HL-60 (cell line): ENCODE results near the gene PITPNM3.

Experiments used
- DNase-seq, 2 experiments: peaks; one replicate each; pipeline ENCODE4 v3.0.0-alpha.2; 2010 to 2020; ENCODE audit warnings: low read depth in 1 of 2, low spot score in 1 of 2
- H3K27ac ChIP-seq: fragments of 250-450 bp; sonication (Bioruptor Pico); replicated peaks from 2 replicates; pipeline ENCODE4 v1.5.1; 2020; ENCODE audit warnings: mild to moderate bottlenecking, moderate library complexity
- H3K27me3 ChIP-seq: fragments of 250-450 bp; sonication (Bioruptor Pico); 2 replicates; pipeline ENCODE4 v1.5.1; 2021; ENCODE audit warnings: mild to moderate bottlenecking, moderate library complexity; ENCODE audit not compliant: insufficient read depth, poor library complexity, severe bottlenecking
- H3K4me3 ChIP-seq: replicated peaks from 2 replicates; pipeline ENCODE4 v1.5.1; 2011; ENCODE audit warnings: mild to moderate bottlenecking, control low read depth, low read length; ENCODE audit not compliant: insufficient read depth
- CTCF ChIP-seq: IDR thresholded peaks from one replicate; pipeline ENCODE4 v1.5.1; 2011; ENCODE audit warnings: low read length, control low read depth, inconsistent platforms; ENCODE audit not compliant: insufficient read depth
- GABPA ChIP-seq: IDR thresholded peaks from 2 replicates; pipeline ENCODE4 v1.6.1; 2012; ENCODE audit warnings: low read depth
- POLR2AphosphoS5 ChIP-seq: IDR thresholded peaks from 2 replicates; pipeline ENCODE4 v1.6.1; 2012; ENCODE audit warnings: low read depth
- REST ChIP-seq: IDR thresholded peaks from 2 replicates; pipeline ENCODE4 v1.6.1; 2012; ENCODE audit warnings: low read depth; ENCODE audit not compliant: insufficient replicate concordance
- SPI1 ChIP-seq: IDR thresholded peaks from 2 replicates; pipeline ENCODE4 v1.6.1; 2012; ENCODE audit warnings: low read depth, mild to moderate bottlenecking, borderline replicate concordance

The PITPNM3 gene

GRCh38 chr17:6554871-6555330 lies 1.5 kb downstream of the PITPNM3 start:
- Histone ChIP-seq H3K4me3 (no peak overlapping the region), H3K27me3 (peaks cover 4% of the 10 kb centered on the region), H3K27ac (no peak overlapping the region)
- TF ChIP-seq REST (no peak), SPI1 (no peak), POLR2AphosphoS5 (no peak), GABPA (no peak), CTCF (no peak)
- no peak for DNase-seq

- TF ChIP-seq CTCF, result no peak
- no peak for TF ChIP-seq REST
- TF ChIP-seq SPI1, result no peak
- no peak for TF ChIP-seq GABPA
- no peak for TF ChIP-seq POLR2AphosphoS5
- Histone ChIP-seq H3K27ac (no peak overlapping the region), H3K27me3 (peaks cover 4% of the 10 kb centered on the region), H3K4me3 (no peak overlapping the region)
- DNase-seq, result no peak
Measured at GRCh38 chr17:6554342-6554741, 2.0 kb downstream of the PITPNM3 start.

- peaks cover 4% of the 10 kb centered on the region for H3K27me3 ChIP-seq
- H3K4me3 ChIP-seq, result no peak overlapping the region
- no peak overlapping the region for H3K27ac ChIP-seq
- DNase-seq, result no peak
- TF ChIP-seq SPI1, result no peak
- TF ChIP-seq POLR2AphosphoS5, result no peak
- no peak for TF ChIP-seq GABPA
- TF ChIP-seq CTCF, result no peak
- TF ChIP-seq REST, result no peak
Measured at GRCh38 chr17:6551869-6552531, 4.4 kb downstream of the PITPNM3 start.
